ENCODE data around the gene POMC.

Gene POMC

GRCh38 chr2:25173719-25174118 lies 5.3 kb upstream of the POMC start:
- Histone ChIP-seq H4K12ac (ENCODE audit: low read depth, low read length) (no peak overlapping the region), H3K4ac (ENCODE audit: low read depth, low read length) (no peak overlapping the region), H2AFZ (ENCODE audit: insufficient read depth, low read length, poor library complexity) (no peak overlapping the region), H3K36me3 (ENCODE audit: control insufficient read depth in 1 of 2, insufficient read depth in 2 of 2, low read length in 2 of 2) (no peaks in the 10 kb centered on the region), H3K79me1 (ENCODE audit: low read length) (no peaks in the 10 kb centered on the region), H4K91ac (ENCODE audit: low read depth, low read length) (no peak overlapping the region), H4K8ac (ENCODE audit: low read depth, low read length) (no peak overlapping the region), H3K4me2 (ENCODE audit: low read length) (no peak overlapping the region), H3K4me3 (ENCODE audit: low read depth, low read length) (no peak overlapping the region), H3K9me3 (ENCODE audit: insufficient read depth, low read depth, low read length) (no peaks in the 10 kb centered on the region), H2BK120ac (ENCODE audit: insufficient read depth, low read length, poor library complexity) (no peak overlapping the region), H2AK5ac (ENCODE audit: low read length) (no peak overlapping the region), H3K23ac (ENCODE audit: low read length) (no peak overlapping the region), H3K27ac (ENCODE audit: low read depth, low read length) (no peak overlapping the region), H2BK12ac (ENCODE audit: low read length) (no peak overlapping the region), H3K9ac (ENCODE audit: low read length) (no peak overlapping the region), H3K18ac (ENCODE audit: low read length) (no peak overlapping the region), H3K79me2 (ENCODE audit: control insufficient read depth, insufficient read depth, low read length, poor library complexity) (no peaks in the 10 kb centered on the region), H3K27me3 (ENCODE audit: insufficient read depth, low read length) (peaks cover 9% of the 10 kb centered on the region), H2BK5ac (ENCODE audit: low read depth, low read length, poor library complexity) (no peak overlapping the region), H3K4me1 (ENCODE audit: control insufficient read depth in 1 of 2, insufficient read depth in 2 of 2, low read length in 2 of 2) (peaks cover 0 to 4% of the 10 kb centered on the region in 2 experiments), H3K14ac (ENCODE audit: low read length) (no peak overlapping the region)
- no CpG with 5 or more reads among the region's 5 CpGs for WGBS (ENCODE audit: extremely low coverage, insufficient coverage, insufficient read length)
- DNase-seq, result no peak

- peaks cover 22% of the 10 kb centered on the region for H3K27me3 ChIP-seq (ENCODE audit: insufficient read depth, low read length)
- no peaks in the 10 kb centered on the region for H3K36me3 ChIP-seq (ENCODE audit: control insufficient read depth in 1 of 2, insufficient read depth in 2 of 2, low read length in 2 of 2)
- H3K4me2 ChIP-seq (ENCODE audit: low read length), result no peak overlapping the region
- no peaks in the 10 kb centered on the region for H3K79me1 ChIP-seq (ENCODE audit: low read length)
- H2AFZ ChIP-seq (ENCODE audit: insufficient read depth, low read length, poor library complexity), result no peak overlapping the region
- H3K79me2 ChIP-seq (ENCODE audit: control insufficient read depth, insufficient read depth, low read length, poor library complexity), result no peaks in the 10 kb centered on the region
- no peak overlapping the region for H2BK5ac ChIP-seq (ENCODE audit: low read depth, low read length, poor library complexity)
- no CpG with 5 or more reads among the region's 7 CpGs for WGBS (ENCODE audit: extremely low coverage, insufficient coverage, insufficient read length)
- no peak overlapping the region for H2BK120ac ChIP-seq (ENCODE audit: insufficient read depth, low read length, poor library complexity)
- H2AK5ac ChIP-seq (ENCODE audit: low read length), result no peak overlapping the region
- H4K8ac ChIP-seq (ENCODE audit: low read depth, low read length), result no peak overlapping the region
- no peaks in the 10 kb centered on the region for H3K9me3 ChIP-seq (ENCODE audit: insufficient read depth, low read depth, low read length)
- no peak for DNase-seq
- H2BK12ac ChIP-seq (ENCODE audit: low read length), result no peak overlapping the region
- peaks cover 2 to 3% of the 10 kb centered on the region in 2 experiments for H3K4me1 ChIP-seq (ENCODE audit: control insufficient read depth in 1 of 2, insufficient read depth in 2 of 2, low read length in 2 of 2)
- no peak overlapping the region for H3K18ac ChIP-seq (ENCODE audit: low read length)
- no peak overlapping the region for H3K4me3 ChIP-seq (ENCODE audit: low read depth, low read length)
- no peak overlapping the region for H4K12ac ChIP-seq (ENCODE audit: low read depth, low read length)
- no peak overlapping the region for H3K4ac ChIP-seq (ENCODE audit: low read depth, low read length)
- H3K27ac ChIP-seq (ENCODE audit: low read depth, low read length), result no peak overlapping the region
- H3K9ac ChIP-seq (ENCODE audit: low read length), result no peak overlapping the region
- no peak overlapping the region for H4K91ac ChIP-seq (ENCODE audit: low read depth, low read length)
- no peak overlapping the region for H3K23ac ChIP-seq (ENCODE audit: low read length)
- H3K14ac ChIP-seq (ENCODE audit: low read length), result no peak overlapping the region
These were observed 2.5 kb upstream of the POMC start for GRCh38 chr2:25170888-25171287.

- no peaks in the 10 kb centered on the region for H3K79me1 ChIP-seq (ENCODE audit: low read length)
- no peaks in the 10 kb centered on the region for H3K9me3 ChIP-seq (ENCODE audit: insufficient read depth, low read depth, low read length)
- H2AK5ac ChIP-seq (ENCODE audit: low read length), result no peak overlapping the region
- H4K12ac ChIP-seq (ENCODE audit: low read depth, low read length), result no peak overlapping the region
- no peak overlapping the region for H3K4me3 ChIP-seq (ENCODE audit: low read depth, low read length)
- no peak overlapping the region for H3K18ac ChIP-seq (ENCODE audit: low read length)
- H2BK5ac ChIP-seq (ENCODE audit: low read depth, low read length, poor library complexity), result no peak overlapping the region
- no peak overlapping the region for H4K8ac ChIP-seq (ENCODE audit: low read depth, low read length)
- H3K4me2 ChIP-seq (ENCODE audit: low read length), result peak overlapping the region; percentile 81
- no peak overlapping the region for H3K14ac ChIP-seq (ENCODE audit: low read length)
- H3K27me3 ChIP-seq (ENCODE audit: insufficient read depth, low read length), result peaks cover 22% of the 10 kb centered on the region
- H3K4ac ChIP-seq (ENCODE audit: low read depth, low read length), result no peak overlapping the region
- H3K9ac ChIP-seq (ENCODE audit: low read length), result no peak overlapping the region
- no CpG with 5 or more reads among the region's 2 CpGs for WGBS (ENCODE audit: extremely low coverage, insufficient coverage, insufficient read length)
- H2AFZ ChIP-seq (ENCODE audit: insufficient read depth, low read length, poor library complexity), result no peak overlapping the region
- no peak for DNase-seq
- H3K36me3 ChIP-seq (ENCODE audit: control insufficient read depth in 1 of 2, insufficient read depth in 2 of 2, low read length in 2 of 2), result no peaks in the 10 kb centered on the region
- no peak overlapping the region for H4K91ac ChIP-seq (ENCODE audit: low read depth, low read length)
- no peak overlapping the region for H3K27ac ChIP-seq (ENCODE audit: low read depth, low read length)
- no peak overlapping the region for H2BK120ac ChIP-seq (ENCODE audit: insufficient read depth, low read length, poor library complexity)
- no peaks in the 10 kb centered on the region for H3K79me2 ChIP-seq (ENCODE audit: control insufficient read depth, insufficient read depth, low read length, poor library complexity)
- H3K23ac ChIP-seq (ENCODE audit: low read length), result no peak overlapping the region
- H3K4me1 ChIP-seq (ENCODE audit: control insufficient read depth in 1 of 2, insufficient read depth in 2 of 2, low read length in 2 of 2), result peaks cover 2 to 3% of the 10 kb centered on the region in 2 experiments
- H2BK12ac ChIP-seq (ENCODE audit: low read length), result no peak overlapping the region
These were observed 692 bp upstream of the POMC start for GRCh38 chr2:25169073-25169470.

GRCh38 chr2:25165992-25166875 lies 2.1 kb downstream of the POMC start:
- H3K14ac ChIP-seq (ENCODE audit: low read length), result no peak overlapping the region

More at GRCh38 chr2:25165992-25166875, 2.1 kb downstream of the POMC start:
- no peak overlapping the region for H3K4me2 ChIP-seq (ENCODE audit: low read length)
- no peak overlapping the region for H4K91ac ChIP-seq (ENCODE audit: low read depth, low read length)
- H2BK5ac ChIP-seq (ENCODE audit: low read depth, low read length, poor library complexity), result no peak overlapping the region
- H3K79me2 ChIP-seq (ENCODE audit: control insufficient read depth, insufficient read depth, low read length, poor library complexity), result no peaks in the 10 kb centered on the region
- no peak overlapping the region for H2AK5ac ChIP-seq (ENCODE audit: low read length)
- H2BK12ac ChIP-seq (ENCODE audit: low read length), result no peak overlapping the region
- H3K4ac ChIP-seq (ENCODE audit: low read depth, low read length), result no peak overlapping the region
- H3K18ac ChIP-seq (ENCODE audit: low read length), result no peak overlapping the region
- no peak overlapping the region for H3K4me3 ChIP-seq (ENCODE audit: low read depth, low read length)
- no peak overlapping the region for H2AFZ ChIP-seq (ENCODE audit: insufficient read depth, low read length, poor library complexity)
- H3K9me3 ChIP-seq (ENCODE audit: insufficient read depth, low read depth, low read length), result peaks cover 2% of the 10 kb centered on the region
- H3K79me1 ChIP-seq (ENCODE audit: low read length), result no peaks in the 10 kb centered on the region
- no peak overlapping the region for H3K23ac ChIP-seq (ENCODE audit: low read length)
- WGBS (ENCODE audit: extremely low coverage, insufficient coverage, insufficient read length), result no CpG with 5 or more reads among the region's 10 CpGs
- peaks cover 22% of the 10 kb centered on the region for H3K27me3 ChIP-seq (ENCODE audit: insufficient read depth, low read length)
- peaks cover 3 to 4% of the 10 kb centered on the region in 2 experiments for H3K4me1 ChIP-seq (ENCODE audit: control insufficient read depth in 1 of 2, insufficient read depth in 2 of 2, low read length in 2 of 2)
- H4K12ac ChIP-seq (ENCODE audit: low read depth, low read length), result no peak overlapping the region
- no peak overlapping the region for H3K9ac ChIP-seq (ENCODE audit: low read length)
- no peaks in the 10 kb centered on the region for H3K36me3 ChIP-seq (ENCODE audit: control insufficient read depth in 1 of 2, insufficient read depth in 2 of 2, low read length in 2 of 2)
- no peak overlapping the region for H2BK120ac ChIP-seq (ENCODE audit: insufficient read depth, low read length, poor library complexity)
- peak; percentile 60 to 76 for DNase-seq
- H4K8ac ChIP-seq (ENCODE audit: low read depth, low read length), result no peak overlapping the region
- no peak overlapping the region for H3K27ac ChIP-seq (ENCODE audit: low read depth, low read length)
